Astrocyte (in vitro differentiated cells and primary cell): ENCODE data around the gene C1orf167. TPM values are rescaled to one million over a fixed set of nuclear protein-coding genes. Genes with fewer than 3 reads are reported as not detected.

Experiments
- DNase-seq: peaks from one replicate; pipeline ENCODE4 v3.0.0-alpha.2; 2010; ENCODE audit warnings: low read depth
- FAIRE-seq: peaks from 2 replicates; lab custom pipeline; 2011; peaks lifted over from hg19 to GRCh38; lab: Jason Lieb, UNC
- H2AFZ ChIP-seq: 2 replicates; pipeline ENCODE4 v1.6.0; 2012; ENCODE audit warnings: low read depth, low read length, inconsistent platforms
- H3K27ac ChIP-seq: 2 replicates; pipeline ENCODE4 v1.5.1; 2011; ENCODE audit warnings: low read depth, low read length, inconsistent platforms
- H3K27me3 ChIP-seq: 2 replicates; pipeline ENCODE4 v1.6.0; 2011; ENCODE audit warnings: low read length, inconsistent platforms; ENCODE audit not compliant: insufficient read depth
- H3K36me3 ChIP-seq: 2 replicates; pipeline ENCODE4 v1.5.1; 2011; ENCODE audit warnings: low read length, inconsistent platforms; ENCODE audit not compliant: insufficient read depth
- H3K4me1 ChIP-seq: 2 replicates; pipeline ENCODE4 v1.5.1; 2011; ENCODE audit warnings: low read length, inconsistent platforms; ENCODE audit not compliant: insufficient read depth
- H3K4me2 ChIP-seq: 2 replicates; pipeline ENCODE4 v1.6.0; 2012; ENCODE audit warnings: low read length, inconsistent platforms
- H3K4me3 ChIP-seq: 2 replicates; pipeline ENCODE4 v1.5.1; 2011; ENCODE audit warnings: low read depth, mild to moderate bottlenecking, low read length, inconsistent platforms; ENCODE audit not compliant: insufficient read depth
- H3K79me2 ChIP-seq: 2 replicates; pipeline ENCODE4 v1.6.0; 2012; ENCODE audit warnings: mild to moderate bottlenecking, low read length, inconsistent platforms; ENCODE audit not compliant: insufficient read depth
- H3K9ac ChIP-seq: 2 replicates; pipeline ENCODE4 v1.6.0; 2012; ENCODE audit warnings: mild to moderate bottlenecking, low read length, inconsistent platforms
- H3K9me3 ChIP-seq: 2 replicates; pipeline ENCODE4 v1.5.1; 2012; ENCODE audit warnings: low read depth, mild to moderate bottlenecking, low read length, inconsistent platforms; ENCODE audit not compliant: insufficient read depth
- H4K20me1 ChIP-seq: 2 replicates; pipeline ENCODE4 v1.6.0; 2012; ENCODE audit warnings: low read length, inconsistent platforms; ENCODE audit not compliant: insufficient read depth
- H3K27ac Mint-ChIP-seq: one replicate; pipeline ENCODE4 v1.8.0; 2021; ENCODE audit warnings: mild to moderate bottlenecking, mixed read lengths; ENCODE audit not compliant: unreplicated experiment
- H3K27me3 Mint-ChIP-seq: one replicate; pipeline ENCODE4 v1.8.0; 2021; ENCODE audit warnings: low read depth, mixed read lengths; ENCODE audit not compliant: unreplicated experiment
- H3K36me3 Mint-ChIP-seq: one replicate; pipeline ENCODE4 v1.8.0; 2021; ENCODE audit warnings: low read depth, mixed read lengths; ENCODE audit not compliant: unreplicated experiment
- H3K4me1 Mint-ChIP-seq: one replicate; pipeline ENCODE4 v1.8.0; 2021; ENCODE audit warnings: low read depth, mixed read lengths; ENCODE audit not compliant: unreplicated experiment
- H3K4me3 Mint-ChIP-seq: one replicate; pipeline ENCODE4 v1.8.0; 2021; ENCODE audit warnings: mild to moderate bottlenecking, moderate library complexity, mixed read lengths; ENCODE audit not compliant: unreplicated experiment
- H3K9me3 Mint-ChIP-seq: one replicate; pipeline ENCODE4 v1.8.0; 2021; ENCODE audit warnings: mild to moderate bottlenecking, mixed read lengths; ENCODE audit not compliant: unreplicated experiment
- CTCF ChIP-seq: IDR thresholded peaks from 2 replicates; pipeline ENCODE4 v1.5.1; 2011; ENCODE audit warnings: low read depth, mild to moderate bottlenecking, inconsistent platforms, low read length, moderate library complexity; ENCODE audit not compliant: insufficient read depth
- EZH2 ChIP-seq: IDR thresholded peaks from 2 replicates; pipeline ENCODE4 v1.6.1; 2012; ENCODE audit warnings: mild to moderate bottlenecking, low read length, inconsistent platforms; ENCODE audit not compliant: insufficient read depth
- total RNA-seq: library from RNA; stranded (reverse); gene quantifications from 2 replicates; pipeline ENCODE4 v1.2.1, GENCODE V29; 2021

Gene C1orf167
- total RNA-seq, 1 donor from 2014 or later = not detected

- no peaks in the 10 kb centered on the region for H3K36me3 ChIP-seq
- H3K4me3 ChIP-seq = no peak overlapping the region
- Mint-ChIP-seq H3K4me1 (no peaks in the 10 kb centered on the region), H3K4me3 (no peak overlapping the region), H3K27ac (no peak overlapping the region), H3K36me3 (no peaks in the 10 kb centered on the region), H3K9me3 (no peaks in the 10 kb centered on the region), H3K27me3 (peaks cover 12% of the 10 kb centered on the region)
- no peak for FAIRE-seq
- no peaks in the 10 kb centered on the region for H3K27me3 ChIP-seq
- no peak overlapping the region for H3K9ac ChIP-seq
- no peaks in the 10 kb centered on the region for H3K79me2 ChIP-seq
- no peaks in the 10 kb centered on the region for H4K20me1 ChIP-seq
- H3K4me1 ChIP-seq = peaks cover 8% of the 10 kb centered on the region
- DNase-seq = no peak
- TF ChIP-seq EZH2 (no peak), CTCF (no peak)
- no peaks in the 10 kb centered on the region for H3K9me3 ChIP-seq
- no peak overlapping the region for H3K27ac ChIP-seq
- H3K4me2 ChIP-seq = no peak overlapping the region
- no peak overlapping the region for H2AFZ ChIP-seq
Observed at GRCh38 chr1:11781297-11781696, 19.3 kb downstream of the C1orf167 start.

- Mint-ChIP-seq H3K4me1 (peaks cover 4% of the 10 kb centered on the region), H3K4me3 (no peak overlapping the region), H3K9me3 (no peaks in the 10 kb centered on the region), H3K27me3 (peaks cover 10% of the 10 kb centered on the region), H3K36me3 (no peaks in the 10 kb centered on the region), H3K27ac (no peak overlapping the region)
- Histone ChIP-seq H3K4me2 (no peak overlapping the region), H2AFZ (no peak overlapping the region), H3K4me1 (peaks cover 11% of the 10 kb centered on the region), H4K20me1 (no peaks in the 10 kb centered on the region), H3K36me3 (no peaks in the 10 kb centered on the region), H3K9ac (no peak overlapping the region), H3K79me2 (no peaks in the 10 kb centered on the region), H3K27ac (no peak overlapping the region), H3K9me3 (no peaks in the 10 kb centered on the region), H3K27me3 (no peaks in the 10 kb centered on the region), H3K4me3 (no peak overlapping the region)
- TF ChIP-seq CTCF (no peak), EZH2 (no peak)
- DNase-seq (no peak), FAIRE-seq (no peak)
Observed at GRCh38 chr1:11782127-11782708, 20.2 kb downstream of the C1orf167 start.

DNA sequence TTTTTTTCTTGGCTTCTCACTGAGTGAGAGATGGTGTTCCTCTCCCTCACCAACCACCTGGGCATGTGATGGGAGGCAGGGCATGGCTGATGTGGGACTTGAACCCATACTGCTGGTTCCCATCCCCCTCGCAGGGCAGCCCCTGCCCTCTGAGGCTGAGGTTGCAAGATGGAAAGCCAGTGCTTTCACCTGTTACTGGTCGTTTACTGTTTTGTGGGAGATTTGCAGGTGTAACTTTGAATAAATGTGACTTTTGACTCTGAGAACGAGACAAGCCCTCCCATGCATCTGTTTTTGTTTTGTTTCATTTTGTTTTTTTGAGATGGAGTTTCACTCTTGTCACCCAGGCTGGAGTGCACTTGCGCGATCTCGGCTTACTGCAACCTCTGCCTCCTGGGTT is 21.6 kb downstream of the C1orf167 start:
- peaks cover 2% of the 10 kb centered on the region for H3K27me3 Mint-ChIP-seq
- FAIRE-seq = no peak
- Histone ChIP-seq H3K27ac (no peak overlapping the region), H2AFZ (no peak overlapping the region), H3K4me2 (no peak overlapping the region), H3K27me3 (no peaks in the 10 kb centered on the region), H3K79me2 (no peaks in the 10 kb centered on the region), H3K9ac (no peak overlapping the region), H3K4me1 (peaks cover 17% of the 10 kb centered on the region), H3K4me3 (no peak overlapping the region), H3K36me3 (no peaks in the 10 kb centered on the region), H4K20me1 (no peaks in the 10 kb centered on the region), H3K9me3 (no peaks in the 10 kb centered on the region)
- TF ChIP-seq CTCF (no peak), EZH2 (no peak)
- no peak for DNase-seq
- H3K4me3 Mint-ChIP-seq = no peak overlapping the region
- peaks cover 6% of the 10 kb centered on the region for H3K4me1 Mint-ChIP-seq
- H3K27ac Mint-ChIP-seq = no peak overlapping the region
- H3K9me3 Mint-ChIP-seq = no peaks in the 10 kb centered on the region
- H3K36me3 Mint-ChIP-seq = no peaks in the 10 kb centered on the region
